K562 (cell line): ENCODE results near the gene TM4SF5.

ENCODE experiments used
- BRCA1 ChIP-seq, 2 experiments: fragments of 450-650 bp in 1 of 2; sonication (generic) in 1 of 2; formaldehyde crosslinking in 1 of 2; IDR thresholded peaks; 2 replicates each; pipeline versions ENCODE4 v1.5.0 to v1.6.1; 2017 to 2020; ENCODE audit warnings: mild to moderate bottlenecking in 1 of 2, missing genetic modification reagents in 1 of 2
- CC2D1A ChIP-seq: fragments of 450-650 bp; IDR thresholded peaks from 2 replicates; pipeline ENCODE4 v1.6.1; 2017; ENCODE audit warnings: mild to moderate bottlenecking
- GTF2F1 ChIP-seq: IDR thresholded peaks from 2 replicates; pipeline ENCODE4 v1.6.1; 2011; ENCODE audit warnings: low read depth, low read length, improper control_type of control experiment
- HDAC2 ChIP-seq: fragments of 450-650 bp; IDR thresholded peaks from 2 replicates; pipeline ENCODE4 v1.6.1; 2016; ENCODE audit warnings: mild to moderate bottlenecking
- NRF1 ChIP-seq, 2 experiments: fragments of 450-650 bp; IDR thresholded peaks in 1 of 2; conservative IDR thresholded peaks in 1 of 2; 2 replicates each; pipeline ENCODE4 v1.6.1; 2014; ENCODE audit warnings: mild to moderate bottlenecking in 2 of 2
- POLR2A ChIP-seq: fragments of 450-650 bp; conservative IDR thresholded peaks from 2 replicates; pipeline ENCODE4 v1.6.1; 2016
- SMARCA5 ChIP-seq: fragments of 450-650 bp; IDR thresholded peaks from 2 replicates; pipeline ENCODE4 v1.6.1; 2016
- ZC3H8 ChIP-seq: fragments of 450-650 bp; IDR thresholded peaks from 2 replicates; pipeline ENCODE4 v1.6.1; 2017
- ZZZ3 ChIP-seq: fragments of 450-650 bp; IDR thresholded peaks from 2 replicates; pipeline ENCODE4 v1.6.1; 2016; ENCODE audit warnings: antibody characterized with exemption, mild to moderate bottlenecking, moderate library complexity
- TF ChIP-seq, protein P1 (sequence below), 3 experiments: IDR thresholded peaks in 2 of 3; conservative IDR thresholded peaks in 1 of 3; 2 replicates each; pipeline ENCODE4 v1.5.1; 2011 to 2012; ENCODE audit warnings: low read length in 3 of 3, mild to moderate bottlenecking in 3 of 3, control low read depth in 2 of 3, improper control_type of control experiment in 1 of 3, inconsistent platforms in 1 of 3, low read depth in 1 of 3, mixed read lengths in 1 of 3, moderate library complexity in 1 of 3; ENCODE audit not compliant: insufficient read depth in 2 of 3

- TF ChIP-seq, protein P1, sequence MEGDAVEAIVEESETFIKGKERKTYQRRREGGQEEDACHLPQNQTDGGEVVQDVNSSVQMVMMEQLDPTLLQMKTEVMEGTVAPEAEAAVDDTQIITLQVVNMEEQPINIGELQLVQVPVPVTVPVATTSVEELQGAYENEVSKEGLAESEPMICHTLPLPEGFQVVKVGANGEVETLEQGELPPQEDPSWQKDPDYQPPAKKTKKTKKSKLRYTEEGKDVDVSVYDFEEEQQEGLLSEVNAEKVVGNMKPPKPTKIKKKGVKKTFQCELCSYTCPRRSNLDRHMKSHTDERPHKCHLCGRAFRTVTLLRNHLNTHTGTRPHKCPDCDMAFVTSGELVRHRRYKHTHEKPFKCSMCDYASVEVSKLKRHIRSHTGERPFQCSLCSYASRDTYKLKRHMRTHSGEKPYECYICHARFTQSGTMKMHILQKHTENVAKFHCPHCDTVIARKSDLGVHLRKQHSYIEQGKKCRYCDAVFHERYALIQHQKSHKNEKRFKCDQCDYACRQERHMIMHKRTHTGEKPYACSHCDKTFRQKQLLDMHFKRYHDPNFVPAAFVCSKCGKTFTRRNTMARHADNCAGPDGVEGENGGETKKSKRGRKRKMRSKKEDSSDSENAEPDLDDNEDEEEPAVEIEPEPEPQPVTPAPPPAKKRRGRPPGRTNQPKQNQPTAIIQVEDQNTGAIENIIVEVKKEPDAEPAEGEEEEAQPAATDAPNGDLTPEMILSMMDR (IDR thresholded peaks at IDR 0.05 in 2 of 3, conservative IDR thresholded peaks at IDR 0.05 in 1 of 3; ENCODE audit: insufficient read depth in 2 of 3, low read depth in 1 of 3, low read length in 3 of 3), result no peak
- TF ChIP-seq BRCA1 (IDR thresholded peaks at IDR 0.05) (no peak), BRCA1 (CRISPR knock-in tag; IDR thresholded peaks at IDR 0.05) (no peak), HDAC2 (no peak), POLR2A (no peak), CC2D1A (no peak), ZC3H8 (no peak), GTF2F1 (no peak), SMARCA5 (no peak), ZZZ3 (no peak), NRF1 (conservative IDR thresholded peaks at IDR 0.05 in 1 of 2, IDR thresholded peaks at IDR 0.05 in 1 of 2) (no peak)
Measured at GRCh38 chr17:4812690-4813089, 41.0 kb downstream of the TM4SF5 start.
